ENCODE data around the gene USP6NL.

USP6NL gene

DNA sequence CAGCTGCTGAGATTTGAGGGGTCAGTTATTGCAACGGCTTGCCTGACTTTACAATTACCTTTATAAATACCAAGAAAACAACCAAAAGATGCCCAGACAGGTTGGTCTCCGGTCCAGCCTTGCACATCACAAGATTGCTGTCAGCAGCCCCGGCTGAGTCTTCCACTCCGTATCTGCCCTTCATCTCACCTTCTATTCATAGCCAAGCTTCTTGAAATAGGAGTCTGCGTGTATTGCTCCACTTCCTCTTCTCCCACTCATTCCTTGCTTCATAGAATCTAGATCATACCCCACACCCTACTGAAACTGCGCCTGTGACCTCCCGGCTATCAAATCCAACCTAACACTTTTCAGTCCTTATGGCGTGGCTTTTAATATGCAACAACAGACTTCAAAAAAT lies 31.1 kb upstream of the USP6NL start:
- no CpG with 5 or more reads among the region's 8 CpGs for WGBS, 2 donors (ENCODE audit: extremely low coverage in 2 of 2, insufficient read length in 2 of 2, insufficient replicate concordance in 1 of 2)
- Histone ChIP-seq H3K9ac (ENCODE audit: low read depth, low read length, poor library complexity) (no peak overlapping the region), H2BK5ac (ENCODE audit: low read length) (no peak overlapping the region), H2BK12ac (ENCODE audit: low read length) (no peak overlapping the region), H3K4me3 (ENCODE audit: low read length in 2 of 2) (no peak overlapping the region), H3K4me1 (ENCODE audit: control insufficient read depth in 2 of 2, insufficient read depth in 1 of 2, low read depth in 1 of 2, low read length in 2 of 2) (no peaks in the 10 kb centered on the region), H2AFZ (ENCODE audit: low read length) (no peak overlapping the region), H3K9me3 (replicated peaks in 1 of 2; ENCODE audit: control insufficient read depth in 2 of 2, insufficient read depth in 1 of 2, low read depth in 1 of 2, low read length in 2 of 2) (no peaks in the 10 kb centered on the region), H2AK5ac (ENCODE audit: low read depth, low read length) (no peak overlapping the region), H4K8ac (ENCODE audit: low read depth, low read length) (no peak overlapping the region), H2BK120ac (ENCODE audit: low read depth, low read length) (no peak overlapping the region), H3K18ac (ENCODE audit: low read length) (no peak overlapping the region), H4K91ac (ENCODE audit: low read depth, low read length, poor library complexity) (no peak overlapping the region), H3K23ac (ENCODE audit: low read depth, low read length, poor library complexity) (no peak overlapping the region), H3K4me2 (ENCODE audit: insufficient read depth, low read length, poor library complexity, severe bottlenecking) (no peak overlapping the region), H3K36me3 (replicated peaks in 1 of 2; ENCODE audit: control insufficient read depth in 2 of 2, insufficient read depth in 2 of 2, low read length in 2 of 2) (no peaks in the 10 kb centered on the region), H3K27ac (replicated peaks; ENCODE audit: low read length) (no peak overlapping the region), H3K27me3 (ENCODE audit: control insufficient read depth in 3 of 3, insufficient read depth in 3 of 3, low read depth in 1 of 3, low read length in 3 of 3) (no peaks in the 10 kb centered on the region), H2BK15ac (ENCODE audit: low read length) (no peak overlapping the region), H3K14ac (ENCODE audit: low read length) (no peak overlapping the region), H3K4ac (ENCODE audit: low read length) (no peak overlapping the region), H3K79me1 (ENCODE audit: low read depth, low read length) (no peaks in the 10 kb centered on the region)
- no peak for DNase-seq (ENCODE audit: low spot score)

DNA sequence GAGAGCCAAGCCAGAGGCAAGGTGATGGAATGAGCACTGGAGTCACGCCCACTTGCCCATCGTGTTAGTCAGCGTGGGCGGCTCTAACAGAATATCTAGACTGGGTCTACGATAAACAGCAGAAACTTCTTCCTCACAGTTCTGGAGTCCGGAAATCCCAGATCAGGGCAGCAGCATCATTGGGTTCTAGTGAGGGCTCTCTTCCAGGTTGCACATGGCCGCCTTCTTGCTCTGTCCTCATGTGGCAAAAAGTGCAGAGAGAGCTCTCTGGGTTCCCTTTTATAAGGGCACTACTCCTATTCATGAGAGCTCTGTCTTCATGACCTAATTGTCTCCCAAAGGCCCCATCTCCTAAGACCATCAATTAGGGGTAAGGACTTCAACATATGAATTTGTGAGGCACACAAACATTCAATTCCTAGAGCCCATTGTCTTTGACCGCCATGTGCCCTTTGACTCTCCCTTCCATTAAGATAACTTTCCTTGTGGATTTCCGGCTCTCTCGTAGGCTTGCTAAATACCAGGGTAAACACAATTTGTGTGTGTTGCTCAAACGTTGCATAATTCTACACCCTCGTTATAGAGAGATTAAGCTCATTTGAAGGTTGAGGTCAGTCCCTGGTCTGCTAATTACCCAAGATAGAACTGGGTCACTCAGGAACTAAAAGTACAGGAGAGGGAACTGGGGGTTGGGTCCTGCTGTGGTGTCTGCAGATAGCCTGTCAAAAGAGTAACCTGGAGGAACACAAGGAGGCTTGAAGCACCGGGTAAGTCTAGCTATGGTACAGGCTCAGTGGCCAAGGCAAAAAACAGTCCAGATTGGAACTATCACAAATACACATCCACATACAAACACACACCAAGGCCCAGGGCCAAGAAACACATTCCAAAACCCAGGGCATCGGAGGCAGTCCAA lies 28.7 kb upstream of the USP6NL start:
- H3K79me1 ChIP-seq (ENCODE audit: low read depth, low read length) = no peaks in the 10 kb centered on the region
- H3K18ac ChIP-seq (ENCODE audit: low read length) = no peak overlapping the region
- peak overlapping the region; percentile 10 for H3K27ac ChIP-seq (replicated peaks; ENCODE audit: low read length)
- H3K9ac ChIP-seq (ENCODE audit: low read depth, low read length, poor library complexity) = no peak overlapping the region
- H2BK120ac ChIP-seq (ENCODE audit: low read depth, low read length) = no peak overlapping the region
- no peak overlapping the region for H4K91ac ChIP-seq (ENCODE audit: low read depth, low read length, poor library complexity)
- H2BK15ac ChIP-seq (ENCODE audit: low read length) = no peak overlapping the region
- WGBS, 2 donors (ENCODE audit: extremely low coverage in 2 of 2, insufficient read length in 2 of 2, insufficient replicate concordance in 1 of 2) = no CpG with 5 or more reads among the region's 14 CpGs
- no peak overlapping the region for H3K4ac ChIP-seq (ENCODE audit: low read length)
- no peak overlapping the region for H3K14ac ChIP-seq (ENCODE audit: low read length)
- H3K4me1 ChIP-seq (ENCODE audit: control insufficient read depth in 2 of 2, insufficient read depth in 1 of 2, low read depth in 1 of 2, low read length in 2 of 2) = peaks cover 0 to 1% of the 10 kb centered on the region in 2 donors
- no peak overlapping the region for H2BK12ac ChIP-seq (ENCODE audit: low read length)
- no peak overlapping the region for H4K8ac ChIP-seq (ENCODE audit: low read depth, low read length)
- H3K4me3 ChIP-seq (ENCODE audit: low read length in 2 of 2) = no peak overlapping the region
- no peak overlapping the region for H3K23ac ChIP-seq (ENCODE audit: low read depth, low read length, poor library complexity)
- no peak overlapping the region for H2BK5ac ChIP-seq (ENCODE audit: low read length)
- H3K27me3 ChIP-seq (ENCODE audit: control insufficient read depth in 3 of 3, insufficient read depth in 3 of 3, low read depth in 1 of 3, low read length in 3 of 3) = no peaks in the 10 kb centered on the region
- no peaks in the 10 kb centered on the region for H3K36me3 ChIP-seq (replicated peaks in 1 of 2; ENCODE audit: control insufficient read depth in 2 of 2, insufficient read depth in 2 of 2, low read length in 2 of 2)
- H3K9me3 ChIP-seq (replicated peaks in 1 of 2; ENCODE audit: control insufficient read depth in 2 of 2, insufficient read depth in 1 of 2, low read depth in 1 of 2, low read length in 2 of 2) = no peaks in the 10 kb centered on the region
- no peak overlapping the region for H3K4me2 ChIP-seq (ENCODE audit: insufficient read depth, low read length, poor library complexity, severe bottlenecking)
- no peak overlapping the region for H2AK5ac ChIP-seq (ENCODE audit: low read depth, low read length)
- H2AFZ ChIP-seq (ENCODE audit: low read length) = no peak overlapping the region
- DNase-seq (ENCODE audit: low spot score) = peak; percentile 8

- no CpG with 5 or more reads among the region's 3 CpGs for WGBS, 2 donors (ENCODE audit: extremely low coverage in 2 of 2, insufficient read length in 2 of 2, insufficient replicate concordance in 1 of 2)
- no peak for DNase-seq (ENCODE audit: low spot score)
- H3K23ac ChIP-seq (ENCODE audit: low read depth, low read length, poor library complexity) = no peak overlapping the region
Measured at GRCh38 chr10:11639362-11639761, 27.9 kb upstream of the USP6NL start.

DNA sequence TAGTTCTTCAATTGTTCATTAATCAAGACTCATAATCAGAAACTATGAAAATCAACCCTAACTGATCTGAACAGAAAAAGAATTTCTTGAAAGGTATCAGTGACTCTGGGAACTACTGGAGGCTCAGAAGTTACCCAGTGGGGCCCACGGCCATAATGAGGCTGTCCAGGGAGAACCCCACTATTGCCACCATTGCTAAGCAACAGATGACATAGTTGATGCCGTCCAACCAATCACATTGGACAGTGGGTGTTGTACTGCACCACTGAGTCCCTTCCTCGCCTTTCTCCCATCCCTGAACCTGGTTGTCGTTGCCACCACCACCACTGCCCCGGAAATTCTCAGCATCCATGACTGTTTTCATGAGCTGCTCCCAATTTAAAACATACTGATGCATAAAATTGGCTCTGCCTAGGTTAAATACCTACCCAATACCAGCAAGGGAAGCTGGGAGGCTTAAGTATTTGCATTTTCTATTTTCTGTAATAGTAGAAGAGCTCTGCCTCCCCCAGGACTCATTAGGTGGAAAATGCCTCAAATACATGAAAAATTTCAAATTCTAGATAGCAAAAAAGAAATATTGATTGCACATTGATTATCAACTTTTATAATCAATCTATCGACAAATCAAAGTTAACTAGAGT lies 26.7 kb upstream of the USP6NL start:
- Histone ChIP-seq H2BK15ac (ENCODE audit: low read length) (no peak overlapping the region), H3K4me2 (ENCODE audit: insufficient read depth, low read length, poor library complexity, severe bottlenecking) (no peak overlapping the region), H3K23ac (ENCODE audit: low read depth, low read length, poor library complexity) (no peak overlapping the region), H2AK5ac (ENCODE audit: low read depth, low read length) (no peak overlapping the region), H3K27ac (replicated peaks; ENCODE audit: low read length) (no peak overlapping the region), H3K18ac (ENCODE audit: low read length) (no peak overlapping the region), H4K8ac (ENCODE audit: low read depth, low read length) (no peak overlapping the region), H3K9ac (ENCODE audit: low read depth, low read length, poor library complexity) (no peak overlapping the region), H3K4me1 (ENCODE audit: control insufficient read depth in 2 of 2, insufficient read depth in 1 of 2, low read depth in 1 of 2, low read length in 2 of 2) (peaks cover 0 to 1% of the 10 kb centered on the region in 2 donors), H2BK120ac (ENCODE audit: low read depth, low read length) (no peak overlapping the region), H2BK5ac (ENCODE audit: low read length) (no peak overlapping the region), H2AFZ (ENCODE audit: low read length) (no peak overlapping the region), H4K91ac (ENCODE audit: low read depth, low read length, poor library complexity) (no peak overlapping the region), H3K4me3 (ENCODE audit: low read length in 2 of 2) (no peak overlapping the region), H3K79me1 (ENCODE audit: low read depth, low read length) (no peaks in the 10 kb centered on the region), H2BK12ac (ENCODE audit: low read length) (no peak overlapping the region), H3K9me3 (replicated peaks in 1 of 2; ENCODE audit: control insufficient read depth in 2 of 2, insufficient read depth in 1 of 2, low read depth in 1 of 2, low read length in 2 of 2) (no peaks in the 10 kb centered on the region), H3K4ac (ENCODE audit: low read length) (no peak overlapping the region), H3K36me3 (replicated peaks in 1 of 2; ENCODE audit: control insufficient read depth in 2 of 2, insufficient read depth in 2 of 2, low read length in 2 of 2) (no peaks in the 10 kb centered on the region), H3K27me3 (ENCODE audit: control insufficient read depth in 3 of 3, insufficient read depth in 3 of 3, low read depth in 1 of 3, low read length in 3 of 3) (no peaks in the 10 kb centered on the region), H3K14ac (ENCODE audit: low read length) (no peak overlapping the region)
- DNase-seq (ENCODE audit: low spot score) = no peak
- WGBS, 2 donors (ENCODE audit: extremely low coverage in 2 of 2, insufficient read length in 2 of 2, insufficient replicate concordance in 1 of 2) = no CpG with 5 or more reads among the region's 6 CpGs

More at GRCh38 chr10:11639362-11639761, 27.9 kb upstream of the USP6NL start:
- no peak overlapping the region for H2BK12ac ChIP-seq (ENCODE audit: low read length)
- no peaks in the 10 kb centered on the region for H3K9me3 ChIP-seq (replicated peaks in 1 of 2; ENCODE audit: control insufficient read depth in 2 of 2, insufficient read depth in 1 of 2, low read depth in 1 of 2, low read length in 2 of 2)
- no peak overlapping the region for H3K9ac ChIP-seq (ENCODE audit: low read depth, low read length, poor library complexity)
- no peaks in the 10 kb centered on the region for H3K36me3 ChIP-seq (replicated peaks in 1 of 2; ENCODE audit: control insufficient read depth in 2 of 2, insufficient read depth in 2 of 2, low read length in 2 of 2)
- no peak overlapping the region for H4K8ac ChIP-seq (ENCODE audit: low read depth, low read length)
- H3K27me3 ChIP-seq (ENCODE audit: control insufficient read depth in 3 of 3, insufficient read depth in 3 of 3, low read depth in 1 of 3, low read length in 3 of 3) = no peaks in the 10 kb centered on the region
- H2BK15ac ChIP-seq (ENCODE audit: low read length) = no peak overlapping the region
- no peak overlapping the region for H3K4me3 ChIP-seq (ENCODE audit: low read length in 2 of 2)
- H2BK120ac ChIP-seq (ENCODE audit: low read depth, low read length) = no peak overlapping the region
- no peak overlapping the region for H2BK5ac ChIP-seq (ENCODE audit: low read length)
- H3K27ac ChIP-seq (replicated peaks; ENCODE audit: low read length) = no peak overlapping the region
- H3K79me1 ChIP-seq (ENCODE audit: low read depth, low read length) = no peaks in the 10 kb centered on the region
- no peak overlapping the region for H3K4me2 ChIP-seq (ENCODE audit: insufficient read depth, low read length, poor library complexity, severe bottlenecking)
- H3K4me1 ChIP-seq (ENCODE audit: control insufficient read depth in 2 of 2, insufficient read depth in 1 of 2, low read depth in 1 of 2, low read length in 2 of 2) = peaks cover 0 to 1% of the 10 kb centered on the region in 2 donors
- no peak overlapping the region for H2AK5ac ChIP-seq (ENCODE audit: low read depth, low read length)
- no peak overlapping the region for H4K91ac ChIP-seq (ENCODE audit: low read depth, low read length, poor library complexity)
- H3K18ac ChIP-seq (ENCODE audit: low read length) = no peak overlapping the region
- H2AFZ ChIP-seq (ENCODE audit: low read length) = no peak overlapping the region
- H3K14ac ChIP-seq (ENCODE audit: low read length) = no peak overlapping the region
- H3K4ac ChIP-seq (ENCODE audit: low read length) = no peak overlapping the region
